Glutamatergic neuron (in vitro differentiated cells): ENCODE results near the gene FARSB. TPM values are rescaled to one million over a fixed set of nuclear protein-coding genes. Genes with fewer than 3 reads are reported as not detected.

Experiments used
- DNase-seq: peaks from one replicate; pipeline ENCODE4 v3.0.0; 2022
- H3K27ac Mint-ChIP-seq: one replicate; pipeline ENCODE4 v1.8.0; 2020; ENCODE audit warnings: mild to moderate bottlenecking, mixed read lengths, inconsistent platforms; ENCODE audit not compliant: unreplicated experiment
- H3K27me3 Mint-ChIP-seq: one replicate; pipeline ENCODE4 v1.8.0; 2020; ENCODE audit warnings: mild to moderate bottlenecking, moderate library complexity, mixed read lengths, inconsistent platforms; ENCODE audit not compliant: unreplicated experiment
- H3K36me3 Mint-ChIP-seq: one replicate; pipeline ENCODE4 v1.8.0; 2020; ENCODE audit warnings: mild to moderate bottlenecking, mixed read lengths, inconsistent platforms; ENCODE audit not compliant: unreplicated experiment
- H3K4me1 Mint-ChIP-seq: one replicate; pipeline ENCODE4 v1.8.0; 2020; ENCODE audit warnings: mild to moderate bottlenecking, low read depth, mixed read lengths, inconsistent platforms; ENCODE audit not compliant: unreplicated experiment
- H3K4me3 Mint-ChIP-seq: one replicate; pipeline ENCODE4 v1.8.0; 2020; ENCODE audit warnings: mild to moderate bottlenecking, mixed read lengths, inconsistent platforms; ENCODE audit not compliant: unreplicated experiment
- H3K9me3 Mint-ChIP-seq: one replicate; pipeline ENCODE4 v1.8.0; 2020; ENCODE audit warnings: mild to moderate bottlenecking, moderate library complexity, mixed read lengths, inconsistent platforms; ENCODE audit not compliant: unreplicated experiment
- total RNA-seq: library from RNA; stranded (reverse); fragmentation: NEBNext Ultra II Directional; extraction: Animal tissue kit (Norgen Biotek cat#: 25700); gene quantifications from one replicate; pipeline ENCODE4 v1.2.1, GENCODE V29; 2021; ENCODE audit not compliant: unreplicated experiment
- TF ChIP-seq, protein P1 (sequence below): fragments of 200-600 bp; sonication (generic); IDR thresholded peaks from one replicate; pipeline ENCODE4 v1.5.0; 2021; ENCODE audit not compliant: partially characterized antibody, unreplicated experiment

Gene FARSB
- total RNA-seq, 1 donor from 2014 or later = 18.8 TPM

DNA sequence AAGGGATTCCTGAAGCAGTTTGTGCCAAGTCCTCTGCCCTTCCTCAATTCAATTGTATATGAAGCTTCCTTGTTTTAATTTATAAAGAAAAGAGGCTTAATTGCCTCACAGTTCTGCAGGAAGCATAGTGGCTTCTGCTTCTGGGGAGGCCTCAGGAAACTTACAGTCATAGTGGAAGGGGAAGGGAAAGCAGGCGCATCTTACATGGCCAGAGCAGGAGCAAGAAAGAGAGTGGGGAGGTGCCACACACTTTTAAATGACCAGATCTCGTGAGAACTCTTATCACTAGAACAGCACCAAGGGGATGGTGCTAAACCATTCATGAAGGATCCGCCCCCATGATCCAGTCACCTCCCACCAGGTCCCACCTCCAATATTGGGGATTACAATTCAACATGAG, 117.4 kb downstream of the FARSB start:
- peaks cover 3% of the 10 kb centered on the region for H3K36me3 Mint-ChIP-seq
- H3K4me1 Mint-ChIP-seq = no peaks in the 10 kb centered on the region
- H3K9me3 Mint-ChIP-seq = no peaks in the 10 kb centered on the region
- TF ChIP-seq, protein P1, sequence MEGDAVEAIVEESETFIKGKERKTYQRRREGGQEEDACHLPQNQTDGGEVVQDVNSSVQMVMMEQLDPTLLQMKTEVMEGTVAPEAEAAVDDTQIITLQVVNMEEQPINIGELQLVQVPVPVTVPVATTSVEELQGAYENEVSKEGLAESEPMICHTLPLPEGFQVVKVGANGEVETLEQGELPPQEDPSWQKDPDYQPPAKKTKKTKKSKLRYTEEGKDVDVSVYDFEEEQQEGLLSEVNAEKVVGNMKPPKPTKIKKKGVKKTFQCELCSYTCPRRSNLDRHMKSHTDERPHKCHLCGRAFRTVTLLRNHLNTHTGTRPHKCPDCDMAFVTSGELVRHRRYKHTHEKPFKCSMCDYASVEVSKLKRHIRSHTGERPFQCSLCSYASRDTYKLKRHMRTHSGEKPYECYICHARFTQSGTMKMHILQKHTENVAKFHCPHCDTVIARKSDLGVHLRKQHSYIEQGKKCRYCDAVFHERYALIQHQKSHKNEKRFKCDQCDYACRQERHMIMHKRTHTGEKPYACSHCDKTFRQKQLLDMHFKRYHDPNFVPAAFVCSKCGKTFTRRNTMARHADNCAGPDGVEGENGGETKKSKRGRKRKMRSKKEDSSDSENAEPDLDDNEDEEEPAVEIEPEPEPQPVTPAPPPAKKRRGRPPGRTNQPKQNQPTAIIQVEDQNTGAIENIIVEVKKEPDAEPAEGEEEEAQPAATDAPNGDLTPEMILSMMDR = no peak
- no peak overlapping the region for H3K27ac Mint-ChIP-seq
- H3K4me3 Mint-ChIP-seq = no peak overlapping the region
- DNase-seq = no peak
- H3K27me3 Mint-ChIP-seq = no peaks in the 10 kb centered on the region

DNA sequence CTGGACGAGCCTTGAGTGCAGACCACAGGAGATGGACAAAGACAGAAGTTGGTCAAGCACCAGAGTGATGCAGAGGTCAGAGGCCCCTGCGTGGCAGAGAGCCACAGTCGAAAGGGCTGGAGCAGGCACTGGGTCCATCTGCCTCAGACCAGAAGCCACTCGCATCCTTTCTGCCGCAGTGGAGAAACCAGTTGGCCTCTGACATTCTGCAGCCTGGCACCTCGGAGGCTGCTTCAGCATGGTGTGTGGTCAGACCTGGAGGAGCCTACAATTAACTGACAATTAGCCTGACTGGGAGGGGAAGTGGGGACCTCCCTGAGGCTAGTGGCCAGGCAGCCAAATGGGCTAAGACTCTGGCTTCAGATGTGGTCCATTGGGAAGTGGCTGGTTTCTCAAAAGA, 120.4 kb downstream of the FARSB start:
- H3K36me3 Mint-ChIP-seq = peaks cover 3% of the 10 kb centered on the region
- no peaks in the 10 kb centered on the region for H3K9me3 Mint-ChIP-seq
- no peaks in the 10 kb centered on the region for H3K4me1 Mint-ChIP-seq
- no peaks in the 10 kb centered on the region for H3K27me3 Mint-ChIP-seq
- TF ChIP-seq, protein P1 = no peak
- DNase-seq = no peak
- no peak overlapping the region for H3K27ac Mint-ChIP-seq
- no peak overlapping the region for H3K4me3 Mint-ChIP-seq

DNA sequence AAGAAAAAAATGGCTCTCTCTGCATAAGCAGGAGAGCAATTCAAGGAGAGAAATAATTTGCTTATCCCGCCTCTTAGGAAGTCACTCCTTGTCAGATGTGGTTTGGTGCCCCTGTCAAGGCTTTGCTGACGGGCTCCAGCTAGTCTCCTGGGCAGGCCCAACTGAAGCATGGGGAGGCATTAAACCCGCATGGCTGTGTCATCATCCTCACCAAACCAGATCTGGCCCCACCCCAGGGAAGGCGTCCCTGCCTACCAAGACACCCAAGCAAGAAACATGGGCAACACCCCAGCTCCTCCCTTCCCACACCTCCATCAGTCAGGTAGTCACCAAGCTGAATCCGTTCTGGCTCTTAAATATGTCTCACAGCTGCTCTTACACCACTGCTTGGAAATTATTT, 123.6 kb downstream of the FARSB start:
- no peak for DNase-seq
- H3K27ac Mint-ChIP-seq = no peak overlapping the region
- TF ChIP-seq, protein P1 = no peak
- H3K4me1 Mint-ChIP-seq = no peaks in the 10 kb centered on the region
- peaks cover 5% of the 10 kb centered on the region for H3K36me3 Mint-ChIP-seq
- H3K9me3 Mint-ChIP-seq = no peaks in the 10 kb centered on the region
- H3K4me3 Mint-ChIP-seq = no peak overlapping the region
- H3K27me3 Mint-ChIP-seq = no peaks in the 10 kb centered on the region

DNA sequence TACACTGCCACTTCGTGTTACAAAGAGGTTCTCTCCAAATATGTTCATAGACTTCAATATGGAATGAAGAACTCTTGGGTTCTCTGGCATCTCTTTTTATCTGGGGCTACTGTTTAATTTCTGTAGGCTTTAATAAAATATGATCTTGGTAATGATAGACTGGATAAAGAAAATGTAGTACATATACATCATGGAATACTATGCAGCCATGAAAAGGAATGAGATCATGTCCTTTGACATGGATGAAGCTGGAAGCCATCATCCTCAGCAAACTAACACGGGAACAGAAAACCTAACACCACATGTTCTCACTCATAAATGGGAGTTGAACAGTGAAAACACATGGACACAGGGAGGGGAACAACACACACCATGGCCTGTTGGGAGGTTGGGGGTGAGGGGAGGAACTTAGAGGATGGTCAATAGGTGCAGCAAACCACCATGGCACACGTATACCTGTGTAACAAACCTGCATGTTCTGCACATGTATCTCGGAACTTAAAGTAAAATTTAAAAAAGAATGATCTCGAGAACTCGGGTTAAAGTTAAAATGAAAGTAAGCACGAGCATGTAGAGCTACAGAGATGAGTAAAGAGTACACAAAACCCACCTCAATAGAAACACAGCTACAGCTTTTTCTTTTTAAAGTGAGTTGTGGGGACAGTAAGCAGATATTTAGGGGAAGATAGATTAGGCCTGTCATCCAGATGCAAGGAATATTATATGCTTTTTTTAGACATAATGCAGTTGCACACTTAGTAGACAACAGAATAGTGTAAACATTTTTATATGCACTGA, 129.2 kb downstream of the FARSB start:
- no peak for DNase-seq
- H3K9me3 Mint-ChIP-seq = peaks cover 2% of the 10 kb centered on the region
- H3K4me3 Mint-ChIP-seq = no peak overlapping the region
- peaks cover 4% of the 10 kb centered on the region for H3K4me1 Mint-ChIP-seq
- peaks cover 5% of the 10 kb centered on the region for H3K36me3 Mint-ChIP-seq
- H3K27ac Mint-ChIP-seq = no peak overlapping the region
- TF ChIP-seq, protein P1 = no peak
- no peaks in the 10 kb centered on the region for H3K27me3 Mint-ChIP-seq

DNA sequence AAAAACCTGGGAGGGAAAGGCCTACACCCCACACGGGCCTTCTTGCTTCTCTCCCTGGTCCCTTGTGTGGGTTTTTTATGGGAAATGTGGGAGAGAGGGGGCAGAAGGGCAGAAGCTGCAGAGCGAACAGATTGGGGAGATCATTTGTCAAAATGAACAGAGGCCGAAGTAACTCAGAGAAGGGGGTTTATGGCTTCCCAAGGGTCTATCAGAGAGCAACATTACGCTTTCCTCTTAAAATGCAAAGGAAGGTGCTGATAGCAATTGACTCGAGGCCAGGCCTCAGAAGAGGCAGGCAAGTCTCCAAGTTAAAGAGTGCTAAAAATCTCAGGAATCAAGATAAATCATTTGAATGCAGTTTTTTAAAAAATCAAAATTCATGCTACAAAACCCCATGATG, 130.1 kb downstream of the FARSB start:
- Mint-ChIP-seq H3K9me3 (peaks cover 2% of the 10 kb centered on the region), H3K27ac (peak overlapping the region; percentile 26), H3K36me3 (peaks cover 5% of the 10 kb centered on the region), H3K27me3 (no peaks in the 10 kb centered on the region), H3K4me3 (no peak overlapping the region), H3K4me1 (peaks cover 4% of the 10 kb centered on the region)
- TF ChIP-seq, protein P1 = no peak
- DNase-seq = no peak
